Endothelial cell of umbilical vein (primary cell): Measurements from ENCODE around the gene SORCS2.

Experiments used
- CTCF ChIP-seq, 2 donors: IDR thresholded peaks; 1 replicate in 1 of 2; 2 replicates in 1 of 2; pipeline ENCODE4 v1.5.1; 2011; ENCODE audit warnings: low read length in 2 of 2, mild to moderate bottlenecking in 2 of 2, moderate library complexity in 2 of 2, control low read depth in 1 of 2, inconsistent platforms in 1 of 2, low read depth in 1 of 2; ENCODE audit not compliant: insufficient read depth in 1 of 2; ENCODE audit errors: extremely low read depth in 1 of 2
- EZH2 ChIP-seq: IDR thresholded peaks from 2 replicates; pipeline ENCODE4 v1.6.1; 2012; ENCODE audit warnings: borderline replicate concordance, low read depth, mild to moderate bottlenecking, moderate library complexity, low read length, inconsistent platforms; ENCODE audit not compliant: severe bottlenecking
- FOS ChIP-seq: IDR thresholded peaks from 2 replicates; pipeline ENCODE4 v1.6.1; 2011; ENCODE audit warnings: mild to moderate bottlenecking, low read length, moderate library complexity, borderline replicate concordance; ENCODE audit not compliant: insufficient read depth
- GATA2 ChIP-seq: IDR thresholded peaks from 2 replicates; pipeline ENCODE4 v1.7.0; 2011; ENCODE audit warnings: low read depth, mild to moderate bottlenecking, moderate library complexity, mixed read lengths, low read length; ENCODE audit not compliant: insufficient read length, insufficient read depth
- JUN ChIP-seq: IDR thresholded peaks from 2 replicates; pipeline ENCODE4 v1.6.1; 2011; ENCODE audit warnings: borderline replicate concordance, low read depth; ENCODE audit not compliant: insufficient read length, insufficient read depth
- MAX ChIP-seq: IDR thresholded peaks from 2 replicates; pipeline ENCODE4 v1.6.1; 2011; ENCODE audit not compliant: insufficient read depth, insufficient read length
- MYC ChIP-seq: IDR thresholded peaks from one replicate; pipeline ENCODE4 v1.6.1; 2011; ENCODE audit warnings: mild to moderate bottlenecking, low read depth, low read length
- POLR2A ChIP-seq: IDR thresholded peaks from 2 replicates; pipeline ENCODE4 v1.6.1; 2012; ENCODE audit warnings: low read depth, mild to moderate bottlenecking, control low read depth, low read length
- POLR2AphosphoS5 ChIP-seq: IDR thresholded peaks from 2 replicates; pipeline ENCODE4 v1.6.1; 2012; ENCODE audit warnings: low read depth, mild to moderate bottlenecking, control low read depth, low read length, moderate library complexity; ENCODE audit not compliant: insufficient read depth

- no peak for TF ChIP-seq JUN
- no peak for TF ChIP-seq CTCF (IDR thresholded peaks at IDR 0.05; ENCODE audit: extremely low read depth in 1 of 2, insufficient read depth in 1 of 2, low read depth in 1 of 2, low read length in 2 of 2)
- TF ChIP-seq POLR2A: no peak
- TF ChIP-seq MAX: no peak
- TF ChIP-seq EZH2: no peak
- TF ChIP-seq POLR2AphosphoS5: no peak
- no peak for TF ChIP-seq MYC
- TF ChIP-seq FOS: no peak
- no peak for TF ChIP-seq GATA2
These were observed 141.6 kb downstream of the SORCS2 start for GRCh38 chr4:7333801-7334421.
